Neural progenitor cell (in vitro differentiated cells): Measurements from ENCODE around the gene BEGAIN. TPM values are rescaled to one million over a fixed set of nuclear protein-coding genes. Genes with fewer than 3 reads are reported as not detected.

ENCODE experiments used
- DNase-seq: peaks from one replicate; pipeline ENCODE4 v3.0.0-alpha.2; 2016; ENCODE audit warnings: low spot score
- H2AFZ ChIP-seq: fragments of 200-600 bp; sonication (generic); replicated peaks from 2 replicates; pipeline ENCODE4 v1.6.1; 2016; ENCODE audit warnings: antibody characterized with exemption
- H3F3A ChIP-seq: fragments of 200-600 bp; sonication (generic); 2 replicates; pipeline ENCODE4 v1.6.1; 2016; ENCODE audit warnings: antibody characterized with exemption, low read depth
- H3K27ac ChIP-seq: fragments of 200-600 bp; sonication (generic); 2 replicates; pipeline ENCODE4 v1.5.1; 2016; ENCODE audit warnings: mild to moderate bottlenecking
- H3K27me3 ChIP-seq: fragments of 200-600 bp; sonication (generic); 2 replicates; pipeline ENCODE4 v1.6.1; 2016; ENCODE audit warnings: mild to moderate bottlenecking, moderate library complexity
- H3K36me3 ChIP-seq: fragments of 200-600 bp; sonication (generic); 2 replicates; pipeline ENCODE4 v1.5.1; 2016
- H3K4me1 ChIP-seq: fragments of 200-600 bp; sonication (generic); 2 replicates; pipeline ENCODE4 v1.6.1; 2016; ENCODE audit warnings: mixed run types
- H3K4me2 ChIP-seq: fragments of 200-600 bp; sonication (generic); 2 replicates; pipeline ENCODE4 v1.6.1; 2016
- H3K4me3 ChIP-seq: fragments of 200-600 bp; sonication (generic); 2 replicates; pipeline ENCODE4 v1.5.1; 2016
- H3K79me2 ChIP-seq: fragments of 200-600 bp; sonication (generic); 2 replicates; pipeline ENCODE4 v1.6.1; 2016; ENCODE audit warnings: low read depth
- H3K9ac ChIP-seq: fragments of 200-600 bp; sonication (generic); 2 replicates; pipeline ENCODE4 v1.6.1; 2016
- H3K9me3 ChIP-seq: fragments of 200-600 bp; sonication (generic); 2 replicates; pipeline ENCODE4 v1.5.1; 2016; ENCODE audit warnings: low read depth
- H4K20me1 ChIP-seq: fragments of 200-600 bp; sonication (generic); 2 replicates; pipeline ENCODE4 v1.6.1; 2016; ENCODE audit warnings: low read depth
- H3K27ac Mint-ChIP-seq: 3 replicates; pipeline ENCODE4 v1.8.0; 2021; ENCODE audit warnings: mixed read lengths
- H3K27me3 Mint-ChIP-seq: 2 replicates; pipeline ENCODE4 v1.8.0; 2022; ENCODE audit warnings: low read depth, mild to moderate bottlenecking, inconsistent platforms, moderate library complexity, mixed read lengths; ENCODE audit not compliant: insufficient read depth
- H3K36me3 Mint-ChIP-seq: 3 replicates; pipeline ENCODE4 v1.8.0; 2021; ENCODE audit warnings: mixed read lengths
- H3K4me1 Mint-ChIP-seq: 3 replicates; pipeline ENCODE4 v1.8.0; 2021; ENCODE audit warnings: mixed read lengths
- H3K4me3 Mint-ChIP-seq: 3 replicates; pipeline ENCODE4 v1.8.0; 2021; ENCODE audit warnings: mild to moderate bottlenecking, moderate library complexity, mixed read lengths
- H3K9me3 Mint-ChIP-seq: 3 replicates; pipeline ENCODE4 v1.8.0; 2020; ENCODE audit warnings: mixed read lengths
- EZH2 ChIP-seq: fragments of 200-600 bp; sonication (generic); IDR thresholded peaks from 2 replicates; pipeline ENCODE4 v1.6.1; 2017; ENCODE audit warnings: antibody characterized with exemption, mild to moderate bottlenecking, moderate library complexity
- EZH2phosphoT487 ChIP-seq: fragments of 200-600 bp; sonication (generic); IDR thresholded peaks from 2 replicates; pipeline ENCODE4 v1.6.1; 2017; ENCODE audit warnings: antibody characterized with exemption
- small RNA-seq: library from RNA; depleted of rRNA; stranded (forward); fragments of <200 nt; gene quantifications from one replicate; pipeline ENCODE3, GENCODE V24; 2015
- total RNA-seq: library from RNA; depleted of rRNA; stranded (reverse); fragments of >200 nt; gene quantifications from 2 replicates; pipeline ENCODE4 v1.2.3, GENCODE V29; 2015; ENCODE audit warnings: low replicate concordance
- TF ChIP-seq, protein P1 (sequence below): fragments of 200-600 bp; sonication (generic); IDR thresholded peaks from 2 replicates; pipeline ENCODE4 v1.5.1; 2017; ENCODE audit warnings: antibody characterized with exemption, mild to moderate bottlenecking

Gene BEGAIN
- total RNA-seq, 1 donor from 2014 or later, result 4.0 TPM

DNA sequence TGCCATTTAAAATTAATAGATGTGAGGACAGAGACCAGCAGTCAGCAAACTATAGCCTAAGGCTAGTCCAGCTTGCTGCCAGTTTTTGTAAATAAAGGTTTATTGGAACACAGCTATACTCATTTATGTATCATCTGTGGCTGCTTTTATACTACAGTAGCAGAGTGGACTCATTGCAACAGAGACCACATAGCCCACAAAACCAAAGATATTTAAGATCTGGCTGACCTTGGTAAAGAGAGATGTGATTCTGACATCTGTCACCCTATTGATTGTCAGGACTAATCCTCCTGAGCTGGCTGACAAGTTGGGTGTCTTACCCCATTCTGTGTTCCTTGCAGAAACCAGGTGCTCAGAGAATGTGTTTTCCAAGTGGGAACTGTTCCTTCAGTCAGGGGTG, 99.9 kb downstream of the BEGAIN start:
- Histone ChIP-seq H3K27me3 (no peaks in the 10 kb centered on the region), H3K27ac (no peak overlapping the region), H3K36me3 (no peaks in the 10 kb centered on the region), H3K4me3 (no peak overlapping the region), H3F3A (no peaks in the 10 kb centered on the region), H3K79me2 (no peaks in the 10 kb centered on the region), H2AFZ (no peak overlapping the region), H3K9ac (no peak overlapping the region), H4K20me1 (peaks cover 34% of the 10 kb centered on the region), H3K4me1 (no peaks in the 10 kb centered on the region), H3K4me2 (no peak overlapping the region), H3K9me3 (no peaks in the 10 kb centered on the region)
- H3K27ac Mint-ChIP-seq, result no peak overlapping the region
- H3K27me3 Mint-ChIP-seq, result peaks cover 7% of the 10 kb centered on the region
- H3K36me3 Mint-ChIP-seq, result no peaks in the 10 kb centered on the region
- no peak overlapping the region for H3K4me3 Mint-ChIP-seq
- H3K9me3 Mint-ChIP-seq, result no peaks in the 10 kb centered on the region
- H3K4me1 Mint-ChIP-seq, result no peaks in the 10 kb centered on the region
- TF ChIP-seq EZH2 (no peak), EZH2phosphoT487 (no peak)
- TF ChIP-seq, protein P1, sequence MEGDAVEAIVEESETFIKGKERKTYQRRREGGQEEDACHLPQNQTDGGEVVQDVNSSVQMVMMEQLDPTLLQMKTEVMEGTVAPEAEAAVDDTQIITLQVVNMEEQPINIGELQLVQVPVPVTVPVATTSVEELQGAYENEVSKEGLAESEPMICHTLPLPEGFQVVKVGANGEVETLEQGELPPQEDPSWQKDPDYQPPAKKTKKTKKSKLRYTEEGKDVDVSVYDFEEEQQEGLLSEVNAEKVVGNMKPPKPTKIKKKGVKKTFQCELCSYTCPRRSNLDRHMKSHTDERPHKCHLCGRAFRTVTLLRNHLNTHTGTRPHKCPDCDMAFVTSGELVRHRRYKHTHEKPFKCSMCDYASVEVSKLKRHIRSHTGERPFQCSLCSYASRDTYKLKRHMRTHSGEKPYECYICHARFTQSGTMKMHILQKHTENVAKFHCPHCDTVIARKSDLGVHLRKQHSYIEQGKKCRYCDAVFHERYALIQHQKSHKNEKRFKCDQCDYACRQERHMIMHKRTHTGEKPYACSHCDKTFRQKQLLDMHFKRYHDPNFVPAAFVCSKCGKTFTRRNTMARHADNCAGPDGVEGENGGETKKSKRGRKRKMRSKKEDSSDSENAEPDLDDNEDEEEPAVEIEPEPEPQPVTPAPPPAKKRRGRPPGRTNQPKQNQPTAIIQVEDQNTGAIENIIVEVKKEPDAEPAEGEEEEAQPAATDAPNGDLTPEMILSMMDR, result no peak
- no peak for DNase-seq

Small RNA genes within 50 kb of the gene (small RNA-seq; reads per million reads assigned to genes)
- gene RN7SKP92, result not detected

Other genes starting within 250 kb of the BEGAIN start
- gene WDR25, start 210.9 kb downstream of the BEGAIN start, total RNA-seq, result 4.9 and 13.6 TPM in 2 replicates
- 312 and 1,018 TPM in 2 replicates for gene DLK1, start 139.5 kb upstream of the BEGAIN start, total RNA-seq
- gene MEG3, start 238.7 kb upstream of the BEGAIN start, total RNA-seq, result 7.3 and 10.6 TPM in 2 replicates